ENCODE data around the gene ZNF462.
A peak's percentile ranks its signal among the peaks of the same experiment; 100 is the strongest.

ZNF462 gene

DNA sequence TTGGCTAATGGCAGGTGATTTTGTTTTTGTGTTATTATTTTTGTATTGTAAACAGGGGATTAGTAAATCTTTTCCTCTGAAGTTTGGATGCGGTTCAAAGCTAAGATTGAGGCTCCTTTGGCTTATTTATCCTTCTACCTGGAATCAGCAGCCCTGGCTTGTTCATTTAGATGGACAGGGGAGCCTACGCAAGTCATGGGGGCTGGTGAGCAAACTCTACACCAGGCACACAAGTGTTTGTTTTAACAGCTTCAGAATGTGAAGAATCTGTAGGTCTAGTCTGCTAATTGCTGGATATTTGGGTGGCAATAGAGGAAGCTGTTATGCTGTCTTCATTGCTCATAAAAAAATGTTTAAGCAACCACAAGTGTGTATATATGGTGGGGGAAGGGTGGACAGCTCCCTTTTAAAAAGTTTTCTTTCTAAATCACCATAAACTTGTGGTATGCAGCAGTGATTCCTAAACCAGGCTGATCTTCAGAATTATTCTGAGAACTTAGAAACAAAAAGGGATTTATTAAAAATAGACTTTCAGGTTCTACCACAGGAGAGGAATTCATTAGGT, 20.7 kb downstream of the ZNF462 start:
- DNase-seq (ENCODE audit: low read depth): peak; percentile 25
- H3K4me3 ChIP-seq (replicated peaks; ENCODE audit: low read depth, low read length): no peak overlapping the region
- TF ChIP-seq, protein P1, sequence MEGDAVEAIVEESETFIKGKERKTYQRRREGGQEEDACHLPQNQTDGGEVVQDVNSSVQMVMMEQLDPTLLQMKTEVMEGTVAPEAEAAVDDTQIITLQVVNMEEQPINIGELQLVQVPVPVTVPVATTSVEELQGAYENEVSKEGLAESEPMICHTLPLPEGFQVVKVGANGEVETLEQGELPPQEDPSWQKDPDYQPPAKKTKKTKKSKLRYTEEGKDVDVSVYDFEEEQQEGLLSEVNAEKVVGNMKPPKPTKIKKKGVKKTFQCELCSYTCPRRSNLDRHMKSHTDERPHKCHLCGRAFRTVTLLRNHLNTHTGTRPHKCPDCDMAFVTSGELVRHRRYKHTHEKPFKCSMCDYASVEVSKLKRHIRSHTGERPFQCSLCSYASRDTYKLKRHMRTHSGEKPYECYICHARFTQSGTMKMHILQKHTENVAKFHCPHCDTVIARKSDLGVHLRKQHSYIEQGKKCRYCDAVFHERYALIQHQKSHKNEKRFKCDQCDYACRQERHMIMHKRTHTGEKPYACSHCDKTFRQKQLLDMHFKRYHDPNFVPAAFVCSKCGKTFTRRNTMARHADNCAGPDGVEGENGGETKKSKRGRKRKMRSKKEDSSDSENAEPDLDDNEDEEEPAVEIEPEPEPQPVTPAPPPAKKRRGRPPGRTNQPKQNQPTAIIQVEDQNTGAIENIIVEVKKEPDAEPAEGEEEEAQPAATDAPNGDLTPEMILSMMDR (IDR thresholded peaks at IDR 0.05; ENCODE audit: low read length, missing control alignments): no peak

DNA sequence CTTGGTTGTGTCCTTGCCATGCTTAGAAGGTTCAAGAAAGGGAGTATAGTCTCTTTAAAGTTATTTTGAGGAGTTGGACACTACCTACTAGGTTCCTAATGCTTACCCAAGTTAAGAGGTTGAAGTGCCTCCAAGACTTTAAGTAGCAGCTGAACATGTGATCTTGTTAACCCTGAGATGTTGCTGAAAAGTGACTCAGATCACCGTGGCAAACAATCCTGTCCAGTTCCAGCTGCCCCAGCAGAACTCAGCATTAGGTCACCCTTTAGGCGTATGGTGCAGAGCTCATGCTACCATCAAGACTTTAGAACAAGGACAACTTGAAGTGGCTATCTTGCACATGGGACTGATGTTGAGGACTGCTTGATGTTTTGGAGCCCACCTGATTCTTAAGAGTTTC, 22.5 kb downstream of the ZNF462 start:
- TF ChIP-seq, protein P1 (IDR thresholded peaks at IDR 0.05; ENCODE audit: low read length, missing control alignments): no peak
- peak; percentile 72 for DNase-seq (ENCODE audit: low read depth)
- no peak overlapping the region for H3K4me3 ChIP-seq (replicated peaks; ENCODE audit: low read depth, low read length)

DNA sequence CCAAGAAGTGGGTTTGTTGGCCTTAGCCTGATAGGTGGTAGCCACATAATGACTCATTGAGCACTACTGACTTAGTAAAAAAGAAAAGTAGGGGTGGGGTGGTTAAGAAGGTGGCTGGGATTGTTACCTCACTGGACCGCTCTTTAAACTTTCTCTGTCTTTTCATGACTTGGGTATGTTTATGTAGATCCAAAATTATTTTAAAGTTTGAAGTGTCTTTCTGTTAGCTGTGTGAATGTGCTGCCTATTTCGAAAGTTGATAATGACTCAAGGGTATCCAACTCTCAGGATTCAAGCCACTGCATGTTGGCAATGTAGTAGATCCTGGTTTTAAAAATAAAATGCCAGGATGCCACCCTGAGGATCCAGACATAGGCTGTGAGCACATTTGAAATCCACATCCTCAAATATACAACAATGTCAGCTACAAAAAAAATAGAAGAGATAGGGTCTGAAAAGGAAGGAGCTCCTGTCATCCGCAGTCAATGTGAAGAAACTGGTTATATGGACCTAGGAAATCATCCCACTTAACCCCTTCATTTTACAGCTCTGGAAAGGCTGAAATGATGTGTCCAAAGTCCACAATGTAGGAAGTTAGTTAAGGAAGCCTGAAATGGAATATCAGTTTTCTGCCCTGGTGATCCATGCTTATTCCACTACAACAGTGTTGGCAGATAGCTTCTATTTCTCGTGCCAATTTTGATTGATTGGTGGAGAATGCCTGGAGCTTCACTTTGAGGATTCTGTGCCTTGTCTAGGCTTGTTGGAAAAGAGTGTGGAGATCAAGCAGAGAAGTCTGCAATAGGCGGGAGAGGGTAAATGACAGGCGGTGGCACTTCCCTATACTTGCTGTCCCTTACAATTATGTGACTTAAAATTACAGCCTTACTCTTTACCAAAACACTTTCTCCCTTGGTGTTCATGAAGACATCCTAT, 23.4 kb downstream of the ZNF462 start:
- no peak for DNase-seq (ENCODE audit: low read depth)
- TF ChIP-seq, protein P1 (IDR thresholded peaks at IDR 0.05; ENCODE audit: low read length, missing control alignments): no peak
- H3K4me3 ChIP-seq (replicated peaks; ENCODE audit: low read depth, low read length): no peak overlapping the region

DNA sequence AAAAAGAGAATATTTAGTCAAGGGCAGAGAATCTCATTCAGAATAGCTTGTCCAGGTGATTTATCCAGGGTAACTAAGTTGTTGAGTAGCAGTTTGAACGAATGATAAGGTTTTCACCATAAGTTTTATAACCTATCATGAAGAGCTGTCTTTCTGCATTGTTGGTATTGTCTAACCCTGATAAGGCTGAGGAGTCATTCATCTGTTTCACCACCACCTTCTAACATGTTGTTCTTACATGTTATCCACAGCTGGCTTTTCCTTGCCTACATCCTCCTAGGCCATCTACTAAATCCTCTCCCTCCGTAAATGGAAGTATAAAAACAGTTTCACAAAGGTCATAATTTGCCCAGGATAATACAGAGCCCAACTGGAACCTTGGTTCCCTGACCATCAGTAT, 24.1 kb downstream of the ZNF462 start:
- peak; percentile 27 for DNase-seq (ENCODE audit: low read depth)
- no peak overlapping the region for H3K4me3 ChIP-seq (replicated peaks; ENCODE audit: low read depth, low read length)
- TF ChIP-seq, protein P1 (IDR thresholded peaks at IDR 0.05; ENCODE audit: low read length, missing control alignments): no peak

DNA sequence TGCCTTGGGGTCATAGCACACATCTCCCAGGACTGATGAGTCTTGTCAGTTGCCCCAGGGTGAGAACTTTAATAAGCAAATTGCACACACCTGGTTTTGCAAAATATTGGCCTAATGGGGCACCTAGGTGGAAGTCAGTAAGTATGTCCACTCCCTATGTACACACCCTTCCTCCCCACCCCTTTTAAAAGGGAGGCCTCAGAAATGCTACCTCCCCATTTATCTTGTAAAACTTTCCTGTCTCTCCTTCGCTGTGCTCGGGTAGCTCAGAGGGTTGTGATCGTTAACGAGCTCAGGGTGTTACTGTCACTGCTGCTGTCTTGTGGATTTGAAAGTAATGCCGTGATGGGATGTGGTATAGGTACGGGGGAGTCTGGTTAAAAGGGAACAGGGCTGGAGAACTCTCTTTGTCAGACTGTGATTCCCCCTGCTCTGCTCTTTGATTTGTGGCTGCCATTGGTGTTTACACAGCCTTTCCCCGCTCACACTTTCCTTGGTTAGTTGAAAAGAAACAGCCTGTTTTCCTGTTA, 26.2 kb downstream of the ZNF462 start:
- no peak for DNase-seq (ENCODE audit: low read depth)
- no peak overlapping the region for H3K4me3 ChIP-seq (replicated peaks; ENCODE audit: low read depth, low read length)
- TF ChIP-seq, protein P1 (IDR thresholded peaks at IDR 0.05; ENCODE audit: low read length, missing control alignments): no peak

DNA sequence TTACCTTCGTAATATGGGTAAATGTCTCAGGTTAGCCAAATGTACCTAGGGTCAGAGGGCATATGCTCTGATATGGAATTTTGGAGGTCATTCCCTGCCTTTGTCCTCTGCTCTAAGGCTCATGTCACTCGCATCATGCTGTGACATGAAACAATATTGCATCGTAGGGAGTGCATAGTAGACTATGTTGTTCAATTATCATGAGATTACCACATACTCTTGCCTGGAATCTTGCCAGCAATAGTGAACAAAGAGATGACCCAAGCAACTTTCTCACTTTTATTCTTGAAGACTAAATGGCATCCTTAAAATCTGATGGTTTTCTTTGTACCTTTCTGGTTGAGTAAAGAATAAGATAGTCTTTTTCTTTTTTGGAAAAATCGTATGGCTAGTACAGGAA, 27.6 kb downstream of the ZNF462 start:
- DNase-seq (ENCODE audit: low read depth): peak; percentile 61
- TF ChIP-seq, protein P1 (IDR thresholded peaks at IDR 0.05; ENCODE audit: low read length, missing control alignments): no peak
- no peak overlapping the region for H3K4me3 ChIP-seq (replicated peaks; ENCODE audit: low read depth, low read length)
